AG09309 (cell line): ENCODE data around the gene PDE9A.

Experiments
- DNase-seq: peaks from one replicate; pipeline ENCODE4 v3.0.0-alpha.2; 2010; ENCODE audit warnings: low read depth
- H3K4me3 ChIP-seq: 2 replicates; pipeline ENCODE4 v1.5.1; 2011; ENCODE audit warnings: mild to moderate bottlenecking, low read depth, low read length, moderate library complexity; ENCODE audit not compliant: control insufficient read depth
- TF ChIP-seq, protein P1 (sequence below): IDR thresholded peaks from 2 replicates; pipeline ENCODE4 v1.5.1; 2011; ENCODE audit warnings: mild to moderate bottlenecking, low read depth, low read length, inconsistent platforms; ENCODE audit not compliant: insufficient read depth, control insufficient read depth; ENCODE audit errors: missing control alignments

PDE9A gene

DNA sequence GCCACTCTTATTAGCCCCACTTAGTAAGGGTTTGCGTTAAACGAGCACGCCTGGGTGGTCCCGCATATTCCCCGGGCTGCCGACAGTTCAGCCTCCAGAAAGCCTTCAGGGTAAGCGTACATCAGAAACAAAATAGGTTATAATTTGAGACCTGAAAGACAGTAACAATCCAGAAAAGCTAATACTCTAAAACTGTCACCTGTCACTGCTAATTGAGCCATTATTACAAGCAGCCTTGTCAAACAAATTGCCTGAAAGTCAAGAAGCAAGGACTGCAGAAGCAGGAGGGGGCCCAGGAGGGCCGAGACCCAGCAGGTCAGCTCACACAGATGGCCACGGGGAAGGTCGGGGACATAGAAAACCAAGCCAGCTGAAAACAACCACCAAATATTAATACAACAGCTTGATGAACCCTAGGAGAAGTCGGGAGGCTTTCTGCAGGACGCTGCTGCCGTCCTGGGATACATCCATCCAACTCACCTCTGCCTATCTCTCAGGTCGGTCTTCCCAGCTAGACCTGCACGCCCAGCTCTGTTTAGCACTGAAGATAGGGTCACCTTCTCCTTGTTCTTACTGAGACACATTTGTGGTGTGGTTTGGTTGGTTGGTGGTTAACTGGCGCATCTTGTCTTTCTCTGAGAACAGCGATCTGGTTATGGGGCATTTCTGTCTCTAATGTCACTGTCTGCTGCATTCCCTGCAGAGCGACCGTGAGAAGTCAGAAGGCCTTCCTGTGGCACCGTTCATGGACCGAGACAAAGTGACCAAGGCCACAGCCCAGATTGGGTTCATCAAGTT lies 115.1 kb downstream of the PDE9A start:
- DNase-seq, result no peak

DNA sequence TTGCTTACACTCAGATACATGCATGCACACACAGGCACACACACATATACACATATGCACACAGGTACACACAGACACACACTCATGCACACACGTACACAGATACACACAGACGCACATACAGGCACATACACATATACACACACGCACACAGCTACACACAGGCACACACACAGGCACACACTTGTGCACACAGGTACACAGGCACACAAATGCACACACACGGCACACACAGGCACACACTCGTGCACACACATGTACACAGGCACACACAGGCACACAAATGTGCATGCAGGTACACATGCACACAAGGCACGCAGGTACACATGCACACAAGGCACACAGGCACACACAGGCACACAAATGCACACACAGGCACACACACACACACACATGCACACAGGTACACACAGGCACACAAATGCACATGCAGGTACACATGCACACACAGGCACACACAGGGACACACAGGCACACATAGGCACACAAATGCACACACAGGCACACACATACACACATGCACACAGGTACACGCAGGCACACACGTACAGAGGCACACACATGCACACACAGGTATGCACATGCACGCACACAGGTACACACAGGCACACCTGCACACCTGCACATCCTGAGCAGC lies 115.9 kb downstream of the PDE9A start:
- no peak for DNase-seq
- no peak overlapping the region for H3K4me3 ChIP-seq
- TF ChIP-seq, protein P1, sequence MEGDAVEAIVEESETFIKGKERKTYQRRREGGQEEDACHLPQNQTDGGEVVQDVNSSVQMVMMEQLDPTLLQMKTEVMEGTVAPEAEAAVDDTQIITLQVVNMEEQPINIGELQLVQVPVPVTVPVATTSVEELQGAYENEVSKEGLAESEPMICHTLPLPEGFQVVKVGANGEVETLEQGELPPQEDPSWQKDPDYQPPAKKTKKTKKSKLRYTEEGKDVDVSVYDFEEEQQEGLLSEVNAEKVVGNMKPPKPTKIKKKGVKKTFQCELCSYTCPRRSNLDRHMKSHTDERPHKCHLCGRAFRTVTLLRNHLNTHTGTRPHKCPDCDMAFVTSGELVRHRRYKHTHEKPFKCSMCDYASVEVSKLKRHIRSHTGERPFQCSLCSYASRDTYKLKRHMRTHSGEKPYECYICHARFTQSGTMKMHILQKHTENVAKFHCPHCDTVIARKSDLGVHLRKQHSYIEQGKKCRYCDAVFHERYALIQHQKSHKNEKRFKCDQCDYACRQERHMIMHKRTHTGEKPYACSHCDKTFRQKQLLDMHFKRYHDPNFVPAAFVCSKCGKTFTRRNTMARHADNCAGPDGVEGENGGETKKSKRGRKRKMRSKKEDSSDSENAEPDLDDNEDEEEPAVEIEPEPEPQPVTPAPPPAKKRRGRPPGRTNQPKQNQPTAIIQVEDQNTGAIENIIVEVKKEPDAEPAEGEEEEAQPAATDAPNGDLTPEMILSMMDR, result no peak

More for the DNA sequence above, 115.1 kb downstream of the PDE9A start:
- H3K4me3 ChIP-seq, result no peak overlapping the region
- TF ChIP-seq, protein P1, result no peak

DNA sequence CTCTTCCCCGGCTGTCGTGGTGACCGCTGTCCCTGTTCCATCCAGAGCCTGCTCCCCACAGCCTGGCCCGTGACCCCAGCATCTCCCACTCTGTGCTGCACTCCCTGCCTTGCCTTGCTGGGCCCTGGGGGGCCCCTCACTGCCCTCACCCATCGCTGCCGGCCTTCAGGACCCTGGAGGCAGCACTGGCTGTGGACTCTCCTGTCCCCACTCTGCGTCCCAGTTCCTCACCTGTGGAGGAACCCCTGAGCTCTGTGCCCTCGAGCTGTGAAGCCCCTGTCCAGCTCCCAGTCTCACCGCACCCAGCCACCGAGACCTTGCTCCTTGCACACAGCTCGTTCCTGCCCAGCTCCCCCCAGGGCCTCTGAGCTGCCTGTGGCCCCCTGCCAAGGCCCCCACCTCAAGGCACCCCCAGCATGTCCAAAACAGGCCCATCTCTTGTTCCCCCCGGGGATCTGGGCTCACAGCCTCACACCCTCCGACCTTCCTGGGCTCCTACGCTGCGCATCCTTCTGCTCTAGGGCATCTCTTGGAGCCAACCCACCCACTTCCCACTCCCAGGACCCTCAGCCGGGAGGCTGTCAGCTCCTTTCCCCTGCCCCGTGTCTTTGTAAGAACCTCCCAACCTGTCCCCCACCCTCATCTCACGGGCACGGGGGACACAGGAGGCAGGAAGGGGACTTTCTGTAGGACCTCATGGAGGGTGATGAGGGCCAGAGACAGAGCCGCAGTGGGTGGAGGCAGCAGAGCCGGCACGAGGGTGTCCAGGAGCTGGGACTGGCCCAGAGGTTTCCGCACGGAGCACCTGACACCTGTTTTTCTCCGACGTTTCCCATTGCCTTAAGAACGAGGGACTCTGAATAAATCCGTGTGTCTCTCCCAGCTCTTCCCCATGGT lies 116.6 kb downstream of the PDE9A start:
- TF ChIP-seq, protein P1, result no peak
- DNase-seq, result no peak
- H3K4me3 ChIP-seq, result no peak overlapping the region

DNA sequence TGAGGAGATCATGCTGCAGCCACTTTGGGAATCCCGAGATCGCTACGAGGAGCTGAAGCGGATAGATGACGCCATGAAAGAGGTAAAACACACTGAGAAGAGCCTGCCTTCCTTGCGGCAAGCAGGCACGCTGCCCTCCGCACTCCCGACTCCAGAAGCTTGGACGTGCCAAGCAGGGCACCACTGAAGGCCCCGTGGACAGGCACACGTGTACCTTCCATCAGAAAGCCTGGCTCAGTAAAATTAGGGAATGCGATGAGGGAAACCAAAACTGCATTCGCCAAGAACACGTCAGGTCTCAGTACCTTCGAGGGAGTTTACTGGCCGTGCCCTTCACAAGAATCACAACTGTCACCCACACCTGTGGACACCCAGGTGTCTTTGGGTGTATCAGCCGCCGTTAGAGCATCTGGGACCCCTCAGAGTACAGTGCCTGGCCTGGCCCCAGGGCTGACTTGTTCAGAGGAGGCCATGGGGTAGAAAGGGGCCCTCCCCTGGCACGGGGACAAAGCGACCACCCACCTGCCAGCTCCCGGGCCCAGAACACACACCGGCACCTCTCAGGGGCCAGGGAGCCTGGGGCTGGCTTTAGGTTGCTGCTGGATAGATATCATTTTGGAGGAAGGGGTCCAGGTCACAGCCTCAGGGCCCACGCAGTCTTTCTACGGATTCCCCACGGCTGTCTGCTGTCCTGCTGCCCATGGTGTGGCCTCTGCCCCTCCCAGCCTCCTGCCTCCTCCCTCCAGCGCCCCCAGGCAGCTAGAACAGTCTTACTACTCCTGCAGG lies 117.5 kb downstream of the PDE9A start:
- DNase-seq, result no peak
- TF ChIP-seq, protein P1, result no peak
- H3K4me3 ChIP-seq, result no peak overlapping the region

DNA sequence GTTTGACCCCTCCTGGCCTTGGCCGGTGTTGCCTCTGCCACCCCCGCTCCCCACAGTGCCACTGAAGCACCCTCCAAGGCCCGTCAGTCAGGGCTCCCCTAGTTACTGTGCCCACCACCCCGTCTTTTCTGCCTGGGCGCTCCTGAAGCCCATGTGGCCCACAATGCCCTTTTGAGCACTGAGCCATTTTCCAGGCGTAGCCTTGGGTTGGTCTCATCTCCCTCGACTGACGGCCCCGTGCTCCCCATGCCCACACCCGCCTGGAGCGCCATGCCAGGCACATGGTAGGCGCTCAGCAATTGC lies 118.0 kb downstream of the PDE9A start:
- no peak overlapping the region for H3K4me3 ChIP-seq
- TF ChIP-seq, protein P1, result no peak
- DNase-seq, result no peak

DNA sequence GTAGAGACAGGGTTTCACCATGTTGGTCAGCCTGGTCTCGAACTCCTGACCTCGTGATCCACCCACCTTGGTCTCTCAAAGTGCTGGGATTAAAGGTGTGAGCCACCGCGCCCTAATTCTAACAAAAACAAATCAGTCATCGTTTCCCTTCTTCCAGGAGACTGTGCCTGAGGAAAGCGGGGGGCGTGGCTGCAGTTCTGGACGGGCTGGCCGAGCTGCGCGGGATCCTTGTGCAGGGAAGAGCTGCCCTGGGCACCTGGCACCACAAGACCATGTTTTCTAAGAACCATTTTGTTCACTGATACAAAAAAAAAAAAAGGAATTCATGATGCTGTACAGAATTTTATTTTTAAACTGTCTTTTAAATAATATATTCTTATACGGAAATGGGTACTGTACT lies 121.7 kb downstream of the PDE9A start:
- no peak overlapping the region for H3K4me3 ChIP-seq
- TF ChIP-seq, protein P1, result no peak
- no peak for DNase-seq
